GM19372 (cell line): ENCODE results near the gene C1GALT1.
A peak's percentile ranks its signal among the peaks of the same experiment; 100 is the strongest.
"Not testable (repeated sequence)": the region's sequence is repeated elsewhere in the genome, so short reads cannot be mapped to it uniquely, and the experiment has no call there.

Experiments
- ATAC-seq: cut with Tn5 transposase; IDR thresholded peaks from one replicate; pipeline ENCODE4 v1.9.1; 2021; ENCODE audit warnings: mild to moderate bottlenecking, low read depth, moderate library complexity; ENCODE audit not compliant: unreplicated experiment

The C1GALT1 gene

DNA sequence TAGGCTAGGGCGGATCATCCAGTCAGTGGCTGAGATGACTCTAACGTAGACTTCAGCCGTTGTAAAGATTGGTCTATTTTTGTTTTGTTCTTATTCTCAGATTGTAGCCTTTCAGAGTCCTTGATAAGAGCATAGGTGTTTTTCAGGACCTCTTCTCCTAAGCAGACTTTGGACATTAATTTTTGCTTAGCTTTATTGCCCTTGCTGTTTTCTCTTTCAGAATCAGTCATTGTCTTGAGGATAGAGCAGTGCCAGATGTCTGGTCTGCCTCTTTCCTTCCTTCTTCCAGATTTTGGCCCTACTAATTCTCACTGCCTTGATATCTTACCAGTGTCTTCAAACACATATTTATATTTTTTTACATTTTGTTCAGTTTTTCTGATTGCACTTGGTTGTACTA, 49.5 kb downstream of the C1GALT1 start:
- ATAC-seq = no peak

- no peak for ATAC-seq
Measured at GRCh38 chr7:7235347-7235746, 53.0 kb downstream of the C1GALT1 start.

GRCh38 chr7:7236041-7236440, 53.7 kb downstream of the C1GALT1 start:
- no peak for ATAC-seq

- no peak for ATAC-seq
Measured at GRCh38 chr7:7237201-7237977, 55.0 kb downstream of the C1GALT1 start.

DNA sequence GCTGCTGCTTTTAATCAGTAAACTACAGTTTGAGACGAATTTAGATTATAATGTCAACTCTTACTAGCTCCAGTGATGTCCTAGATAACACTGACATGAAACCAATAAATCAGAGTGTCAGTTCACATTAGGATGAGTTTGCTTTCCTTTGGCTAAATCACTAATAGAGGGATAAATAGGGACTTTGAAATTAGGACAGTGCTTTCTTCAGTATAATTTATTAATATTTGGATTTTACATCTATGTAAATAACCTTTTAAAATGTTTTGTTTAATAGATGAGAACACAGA, 55.6 kb downstream of the C1GALT1 start:
- no peak for ATAC-seq

- ATAC-seq = no peak
Measured at GRCh38 chr7:7239346-7239745, 57.0 kb downstream of the C1GALT1 start.

GRCh38 chr7:7242899-7243298, 60.6 kb downstream of the C1GALT1 start:
- no peak for ATAC-seq

GRCh38 chr7:7245233-7245632, 62.9 kb downstream of the C1GALT1 start:
- ATAC-seq = not testable (repeated sequence)

- ATAC-seq = no peak
Measured at GRCh38 chr7:7246223-7246622, 63.9 kb downstream of the C1GALT1 start.

GRCh38 chr7:7247658-7248057, 65.3 kb downstream of the C1GALT1 start:
- ATAC-seq = no peak

- no peak for ATAC-seq
Measured at GRCh38 chr7:7249814-7250213, 67.5 kb downstream of the C1GALT1 start.

DNA sequence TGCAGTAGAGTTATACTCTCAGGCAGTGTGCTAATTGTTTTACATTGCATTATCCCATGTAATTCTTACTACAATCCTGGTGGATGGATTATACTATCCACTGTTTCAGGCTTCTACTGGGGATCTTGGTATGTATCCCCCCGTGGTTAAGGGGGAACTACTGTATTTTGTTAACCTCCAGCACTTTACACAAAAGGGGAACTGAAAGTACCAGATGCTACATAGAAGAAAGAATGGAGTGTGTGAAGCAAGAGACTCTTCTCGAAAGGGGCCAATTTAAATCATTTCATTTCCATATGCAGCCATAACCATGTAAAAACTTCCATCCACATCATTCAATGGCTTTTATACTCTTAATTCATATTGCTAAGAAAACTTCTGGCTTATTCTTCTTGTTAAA, 69.4 kb downstream of the C1GALT1 start:
- peak; percentile 98 for ATAC-seq

DNA sequence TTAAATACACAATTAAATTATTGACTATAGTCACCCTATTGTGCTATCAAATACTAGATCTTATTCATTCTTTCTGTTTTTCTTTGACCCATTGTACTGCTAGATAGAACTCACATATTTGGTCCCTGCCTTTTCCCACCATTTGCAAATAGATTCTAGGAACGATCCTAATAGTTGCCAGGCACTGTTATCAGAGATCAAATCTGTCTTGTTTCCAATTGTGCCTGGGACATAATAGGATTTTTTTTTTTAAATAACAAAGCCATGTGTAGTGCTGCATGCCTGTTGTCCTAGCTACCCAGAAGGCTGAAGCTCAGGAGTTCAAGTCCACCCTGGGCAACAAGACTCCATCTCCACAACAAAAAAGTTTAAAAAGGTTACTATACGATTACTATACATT, 72.0 kb downstream of the C1GALT1 start:
- ATAC-seq = no peak

GRCh38 chr7:7254908-7255307, 72.6 kb downstream of the C1GALT1 start:
- no peak for ATAC-seq

GRCh38 chr7:7256731-7257274, 74.5 kb downstream of the C1GALT1 start:
- no peak for ATAC-seq

DNA sequence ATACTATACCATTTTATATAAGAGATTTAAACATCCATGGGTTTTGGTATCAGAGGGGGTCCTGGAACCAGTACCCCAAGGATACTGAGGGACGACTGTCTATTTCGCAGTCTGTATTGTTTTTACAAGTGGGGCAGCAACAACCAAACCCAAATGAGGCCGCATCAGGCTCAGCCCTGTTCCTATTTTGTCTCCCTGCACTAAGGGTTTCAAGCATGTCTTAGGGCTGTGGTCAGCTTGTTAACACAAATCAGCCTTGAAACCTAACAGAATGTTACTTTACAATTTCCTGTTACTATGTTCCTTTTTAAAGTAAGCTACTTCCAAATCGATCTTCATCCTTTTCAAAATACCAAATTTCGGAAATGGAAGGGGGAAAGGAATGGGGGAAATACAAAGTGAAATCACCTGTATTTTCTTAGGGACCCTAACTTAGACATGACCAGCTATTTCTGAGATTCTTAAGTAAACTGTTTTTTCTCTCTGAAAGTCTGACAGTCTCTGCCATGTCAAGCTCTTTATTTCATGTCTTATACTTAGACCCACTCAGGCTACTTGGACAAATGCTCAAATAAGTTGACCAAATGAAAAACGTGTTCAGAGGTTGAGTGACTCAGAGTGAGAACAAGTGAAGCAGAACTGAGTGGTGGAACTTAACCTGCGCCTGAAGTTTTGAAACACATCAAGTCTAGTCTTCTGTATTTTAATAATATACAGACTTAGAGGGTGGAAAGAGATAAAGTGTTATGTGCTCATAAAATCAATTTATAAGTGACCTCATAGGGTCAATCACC, 75.8 kb downstream of the C1GALT1 start:
- ATAC-seq = peak; percentile 79

GRCh38 chr7:7261863-7262262, 79.5 kb downstream of the C1GALT1 start:
- no peak for ATAC-seq

DNA sequence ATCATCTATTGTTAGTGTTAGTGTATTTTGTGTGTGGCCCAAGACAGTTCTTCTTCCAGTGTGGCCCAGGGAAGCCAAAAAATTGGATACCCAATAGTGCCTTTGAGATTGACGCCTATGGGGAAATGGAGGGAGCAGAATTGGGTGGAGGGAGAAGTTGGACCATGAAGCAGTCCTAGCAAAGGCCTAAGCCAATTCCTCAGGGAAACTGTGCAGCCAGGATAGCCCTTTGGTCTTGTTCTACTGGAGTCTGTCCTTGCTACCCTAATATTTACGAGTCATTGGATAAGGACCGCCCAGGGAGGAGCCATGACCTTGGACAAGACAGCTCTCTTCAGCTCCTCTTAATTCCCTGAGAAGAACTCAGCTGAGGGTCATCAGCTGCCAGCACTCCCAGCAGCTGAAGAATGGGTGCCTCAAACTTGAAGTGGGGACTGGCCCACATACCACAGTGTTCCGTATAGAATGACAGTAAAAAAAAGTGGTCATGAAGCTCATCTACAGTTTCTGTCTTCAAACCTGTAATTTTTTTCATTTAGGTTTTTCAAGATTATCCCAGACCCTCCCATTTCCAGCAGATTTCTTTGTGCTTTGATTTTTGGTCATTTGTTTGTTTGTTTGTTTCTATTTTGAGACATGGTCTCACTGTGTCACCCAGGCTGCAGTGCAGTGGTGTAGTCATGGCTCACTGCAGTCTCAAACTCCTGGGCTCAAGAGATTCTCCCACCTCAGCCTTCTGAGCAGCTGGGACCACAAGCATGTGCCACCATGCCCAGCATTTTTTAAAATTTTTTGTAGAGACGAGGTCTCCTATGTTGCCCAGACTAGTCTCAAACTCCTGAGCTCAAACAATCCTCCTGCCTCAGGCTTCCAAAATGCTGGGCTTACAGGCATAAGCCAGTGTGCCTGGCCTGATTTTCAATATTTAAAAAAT, 81.2 kb downstream of the C1GALT1 start:
- no peak for ATAC-seq

DNA sequence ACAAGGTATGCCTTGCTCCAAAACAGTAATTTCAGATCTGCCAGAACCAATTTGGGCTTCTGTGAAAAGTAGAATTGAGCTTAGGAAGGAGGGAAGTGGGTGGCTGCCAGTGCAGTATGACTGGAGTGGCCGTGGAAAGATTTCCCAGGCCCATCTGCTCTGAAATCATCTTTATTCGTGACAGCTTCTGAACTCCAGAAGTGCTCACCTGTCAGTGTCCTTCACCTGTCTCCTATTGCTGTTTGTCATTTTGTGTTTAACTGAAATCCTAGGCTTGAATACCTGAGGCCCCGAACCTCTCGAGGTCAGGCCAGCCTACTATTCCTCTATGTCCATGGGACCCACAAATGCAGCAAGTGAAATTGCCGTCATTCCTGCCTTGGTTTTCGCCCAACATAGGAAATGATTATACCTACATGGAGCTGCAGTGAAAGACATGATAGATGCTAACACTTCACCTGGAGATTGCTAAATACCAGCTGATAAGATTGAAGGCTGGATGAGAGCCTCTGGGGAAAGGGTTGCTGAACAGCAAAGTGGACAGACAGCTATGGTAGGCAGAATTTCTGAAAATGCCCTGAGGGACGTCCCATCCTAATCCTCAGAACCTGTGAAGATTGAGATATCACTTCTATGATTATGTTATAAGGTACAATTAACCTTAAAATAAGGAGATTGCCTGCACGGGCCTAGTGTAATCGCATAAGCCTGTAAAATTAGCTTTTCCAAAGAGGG, 82.1 kb downstream of the C1GALT1 start:
- ATAC-seq = no peak
